Stimulated activated naive B cell treated with anti-CD40 and anti-IgM and Interleukin-4, amounts not matched to agents 10 μg/mL and 1 μg/mL and 100 μg/mL, for 72 hours (primary cell): ENCODE results near the gene PSAP.

Experiments
- ATAC-seq, 2 donors: fragments of 150-1000 bp; cut with Tn5 transposase; replicated peaks; 2 replicates each; pipeline ENCODE4 v1.10.0; 2021; ENCODE audit warnings: moderate library complexity in 1 of 2
- DNase-seq: peaks from one replicate; pipeline ENCODE4 v3.0.0; 2021
- H3K27ac Mint-ChIP-seq: one replicate; pipeline ENCODE4 v1.8.0; 2022; ENCODE audit warnings: mild to moderate bottlenecking, mixed read lengths
- H3K27me3 Mint-ChIP-seq, 2 donors: one replicate each; pipeline ENCODE4 v1.8.0; 2022; ENCODE audit warnings: mixed read lengths in 2 of 2
- H3K36me3 Mint-ChIP-seq, 2 donors: one replicate each; pipeline ENCODE4 v1.8.0; 2022; ENCODE audit warnings: mixed read lengths in 2 of 2, mild to moderate bottlenecking in 1 of 2
- H3K4me1 Mint-ChIP-seq, 2 donors: one replicate each; pipeline ENCODE4 v1.8.0; 2022; ENCODE audit warnings: mixed read lengths in 2 of 2, mild to moderate bottlenecking in 1 of 2
- H3K4me3 Mint-ChIP-seq, 2 donors: one replicate each; pipeline ENCODE4 v1.8.0; 2022; ENCODE audit warnings: mild to moderate bottlenecking in 2 of 2, mixed read lengths in 2 of 2, moderate library complexity in 1 of 2
- H3K9me3 Mint-ChIP-seq, 2 donors: one replicate each; pipeline ENCODE4 v1.8.0; 2022; ENCODE audit warnings: mixed read lengths in 2 of 2, mild to moderate bottlenecking in 1 of 2

PSAP gene

GRCh38 chr10:71778071-71778825 is 72.8 kb downstream of the PSAP start:
- Mint-ChIP-seq H3K27ac (no peak overlapping the region), H3K36me3 (peaks cover 0 to 2% of the 10 kb centered on the region in 2 donors), H3K4me3 (no peak overlapping the region), H3K9me3 (peaks cover 0 to 1% of the 10 kb centered on the region in 2 donors), H3K4me1 (peaks cover 39 to 48% of the 10 kb centered on the region in 2 donors), H3K27me3 (peaks cover 0 to 8% of the 10 kb centered on the region in 2 donors)
- ATAC-seq = no peak
- no peak for DNase-seq

- peaks cover 0 to 8% of the 10 kb centered on the region in 2 donors for H3K27me3 Mint-ChIP-seq
- no peak overlapping the region for H3K27ac Mint-ChIP-seq
- peaks cover 35 to 50% of the 10 kb centered on the region in 2 donors for H3K4me1 Mint-ChIP-seq
- no peak overlapping the region for H3K4me3 Mint-ChIP-seq
- DNase-seq = no peak
- no peak for ATAC-seq
- H3K36me3 Mint-ChIP-seq = peaks cover 0 to 2% of the 10 kb centered on the region in 2 donors
- peaks cover 0 to 1% of the 10 kb centered on the region in 2 donors for H3K9me3 Mint-ChIP-seq
These were observed 73.7 kb downstream of the PSAP start for GRCh38 chr10:71777213-71777985.

- peaks cover 0 to 1% of the 10 kb centered on the region in 2 donors for H3K9me3 Mint-ChIP-seq
- peaks cover 43 to 56% of the 10 kb centered on the region in 2 donors for H3K4me1 Mint-ChIP-seq
- no peak overlapping the region for H3K27ac Mint-ChIP-seq
- H3K4me3 Mint-ChIP-seq = no peak overlapping the region
- DNase-seq (no peak), ATAC-seq (no peak)
- peaks cover 0 to 2% of the 10 kb centered on the region in 2 donors for H3K36me3 Mint-ChIP-seq
- H3K27me3 Mint-ChIP-seq = peaks cover 0 to 8% of the 10 kb centered on the region in 2 donors
These were observed 74.5 kb downstream of the PSAP start for GRCh38 chr10:71776481-71776925.

GRCh38 chr10:71774916-71775702 is 75.9 kb downstream of the PSAP start:
- ATAC-seq (peak; percentile 30 to 40), DNase-seq (no peak)
- H3K27me3 Mint-ChIP-seq = peaks cover 0 to 2% of the 10 kb centered on the region in 2 donors
- peaks cover 0 to 1% of the 10 kb centered on the region in 2 donors for H3K9me3 Mint-ChIP-seq
- peak overlapping the region in 1 of 2 donors; percentile 14 for H3K4me3 Mint-ChIP-seq
- H3K36me3 Mint-ChIP-seq = peaks cover 0 to 2% of the 10 kb centered on the region in 2 donors
- peaks cover 51 to 70% of the 10 kb centered on the region in 2 donors for H3K4me1 Mint-ChIP-seq
- peak overlapping the region; percentile 22 for H3K27ac Mint-ChIP-seq

GRCh38 chr10:71773221-71773971 is 77.7 kb downstream of the PSAP start, which contains the start of gene VSIR:
TSS of gene VSIR (minus strand) at chr10:71773520. CDS start at chr10:71773439, 81 bp downstream.
- peak within 1 kb of the TSS; percentile 86 for H3K27ac Mint-ChIP-seq
- ATAC-seq (peak; percentile 54 to 64), DNase-seq (peak; percentile 91)
- H3K27me3 Mint-ChIP-seq = no peaks in the 10 kb centered on the region
- H3K36me3 Mint-ChIP-seq = peaks cover 0 to 2% of the 10 kb centered on the region in 2 donors
- H3K4me3 Mint-ChIP-seq = peak within 1 kb of the TSS; percentile 85 to 88
- H3K9me3 Mint-ChIP-seq = peaks cover 0 to 1% of the 10 kb centered on the region in 2 donors
- peaks cover 58 to 83% of the 10 kb centered on the region in 2 donors for H3K4me1 Mint-ChIP-seq

- DNase-seq (no peak), ATAC-seq (no peak)
- Mint-ChIP-seq H3K27ac (peak overlapping the region; percentile 81), H3K36me3 (peaks cover 0 to 2% of the 10 kb centered on the region in 2 donors), H3K4me3 (peak overlapping the region; percentile 85 to 88), H3K9me3 (peaks cover 0 to 1% of the 10 kb centered on the region in 2 donors), H3K27me3 (no peaks in the 10 kb centered on the region), H3K4me1 (peaks cover 61 to 88% of the 10 kb centered on the region in 2 donors)
These were observed 78.2 kb downstream of the PSAP start for GRCh38 chr10:71772832-71773220.

GRCh38 chr10:71771821-71772617 is 79.0 kb downstream of the PSAP start:
- Mint-ChIP-seq H3K4me1 (peaks cover 67 to 92% of the 10 kb centered on the region in 2 donors), H3K27me3 (no peaks in the 10 kb centered on the region), H3K9me3 (no peaks in the 10 kb centered on the region), H3K4me3 (peak overlapping the region; percentile 85 to 88), H3K36me3 (peaks cover 0 to 3% of the 10 kb centered on the region in 2 donors), H3K27ac (peak overlapping the region; percentile 83)
- DNase-seq (no peak), ATAC-seq (no peak)

- no peaks in the 10 kb centered on the region for H3K9me3 Mint-ChIP-seq
- peaks cover 0 to 3% of the 10 kb centered on the region in 2 donors for H3K36me3 Mint-ChIP-seq
These were observed 79.8 kb downstream of the PSAP start for GRCh38 chr10:71771204-71771603.

GRCh38 chr10:71770789-71771188 is 80.3 kb downstream of the PSAP start:
- Mint-ChIP-seq H3K4me3 (no peak overlapping the region), H3K27me3 (no peaks in the 10 kb centered on the region), H3K27ac (peak overlapping the region; percentile 88), H3K9me3 (no peaks in the 10 kb centered on the region), H3K36me3 (peaks cover 0 to 3% of the 10 kb centered on the region in 2 donors), H3K4me1 (peaks cover 64 to 95% of the 10 kb centered on the region in 2 donors)
- ATAC-seq (no peak), DNase-seq (no peak)

More at GRCh38 chr10:71771204-71771603, 79.8 kb downstream of the PSAP start:
- H3K27me3 Mint-ChIP-seq = no peaks in the 10 kb centered on the region
- H3K27ac Mint-ChIP-seq = peak overlapping the region; percentile 84
- H3K4me1 Mint-ChIP-seq = peaks cover 66 to 95% of the 10 kb centered on the region in 2 donors
- peak overlapping the region in 1 of 2 donors; percentile 19 for H3K4me3 Mint-ChIP-seq
- ATAC-seq = no peak
- DNase-seq = no peak

GRCh38 chr10:71770255-71770654 is 80.8 kb downstream of the PSAP start:
- DNase-seq (no peak), ATAC-seq (no peak)
- peak overlapping the region; percentile 94 for H3K27ac Mint-ChIP-seq
- no peaks in the 10 kb centered on the region for H3K27me3 Mint-ChIP-seq
- H3K36me3 Mint-ChIP-seq = peaks cover 0 to 3% of the 10 kb centered on the region in 2 donors
- H3K4me1 Mint-ChIP-seq = peaks cover 64 to 95% of the 10 kb centered on the region in 2 donors
- H3K4me3 Mint-ChIP-seq = no peak overlapping the region
- H3K9me3 Mint-ChIP-seq = no peaks in the 10 kb centered on the region

GRCh38 chr10:71769279-71769823 is 81.7 kb downstream of the PSAP start:
- Mint-ChIP-seq H3K4me3 (peak overlapping the region; percentile 26 to 38), H3K27me3 (no peaks in the 10 kb centered on the region), H3K9me3 (no peaks in the 10 kb centered on the region), H3K36me3 (peaks cover 0 to 3% of the 10 kb centered on the region in 2 donors), H3K4me1 (peaks cover 61 to 91% of the 10 kb centered on the region in 2 donors), H3K27ac (peak overlapping the region; percentile 94)
- DNase-seq (peak; percentile 84), ATAC-seq (peak; percentile 74 to 75)

GRCh38 chr10:71767420-71768035 is 83.5 kb downstream of the PSAP start:
- Mint-ChIP-seq H3K4me3 (peak overlapping the region in 1 of 2 donors; percentile 75), H3K9me3 (no peaks in the 10 kb centered on the region), H3K27me3 (no peaks in the 10 kb centered on the region), H3K4me1 (peaks cover 54 to 75% of the 10 kb centered on the region in 2 donors), H3K27ac (peak overlapping the region; percentile 94), H3K36me3 (peaks cover 0 to 3% of the 10 kb centered on the region in 2 donors)
- DNase-seq (no peak), ATAC-seq (no peak)
